IMR-90 (cell line): ENCODE measurements around the gene NDUFB5. TPM values are rescaled to one million over a fixed set of nuclear protein-coding genes. Genes with fewer than 3 reads are reported as not detected.

Source experiments
- ATAC-seq: fragments of 200-7000 bp; cut with Tn5 transposase; 2 replicates; pipeline ENCODE4 v1.9.1; 2020; ENCODE audit warnings: low read depth, mild to moderate bottlenecking, moderate library complexity
- BruUV-seq: library from RNA; stranded (reverse); fragments of 400-500 nt; replicated peaks from 2 replicates; lab custom pipeline; 2021; lab: Mats Ljungman, UMichigan
- CTCF ChIA-PET: fragments of 300-600 bp; formaldehyde crosslinking; extraction: SDS; loops from one replicate; lab custom pipeline; 2021; ENCODE audit warnings: antibody characterized with exemption; lab: Yijun Ruan, JAX
- POLR2A ChIA-PET: fragments of 300-600 bp; sonication (Branson Sonifier 250); formaldehyde crosslinking; loops from one replicate; lab custom pipeline; 2022; ENCODE audit warnings: antibody characterized with exemption; ENCODE audit not compliant: unreplicated experiment; lab: Charles Lee
- DNase-seq: peaks from one replicate; pipeline ENCODE4 v3.0.0; 2013
- H2AFZ ChIP-seq: replicated peaks from 2 replicates; pipeline ENCODE3; 2013; ENCODE audit warnings: low read length, mild to moderate bottlenecking; ENCODE audit not compliant: poor library complexity
- H2AK5ac ChIP-seq: 2 replicates; pipeline ENCODE4 v1.6.1; 2013; ENCODE audit warnings: low read depth, low read length, inconsistent platforms
- H2AK9ac ChIP-seq: replicated peaks from 2 replicates; pipeline ENCODE3; 2013; ENCODE audit warnings: mild to moderate bottlenecking, low read depth, low read length, moderate library complexity; ENCODE audit not compliant: poor library complexity
- H2BK120ac ChIP-seq: 2 replicates; pipeline ENCODE4 v1.6.1; 2013; ENCODE audit warnings: low read depth, low read length, inconsistent platforms
- H2BK15ac ChIP-seq: 3 replicates; pipeline ENCODE4 v1.6.1; 2013; ENCODE audit warnings: low read depth, low read length, inconsistent platforms
- H2BK20ac ChIP-seq: 2 replicates; pipeline ENCODE4 v1.6.1; 2013; ENCODE audit warnings: low read depth, mild to moderate bottlenecking, inconsistent platforms, low read length, moderate library complexity
- H2BK5ac ChIP-seq: 2 replicates; pipeline ENCODE4 v1.6.1; 2013; ENCODE audit warnings: mild to moderate bottlenecking, low read depth, low read length, inconsistent platforms; ENCODE audit not compliant: poor library complexity, severe bottlenecking
- H3K14ac ChIP-seq: replicated peaks from 2 replicates; pipeline ENCODE4 v1.6.1; 2013; ENCODE audit warnings: low read depth, low read length, inconsistent platforms
- H3K18ac ChIP-seq: 2 replicates; pipeline ENCODE4 v1.6.1; 2013; ENCODE audit warnings: low read depth, low read length, control low read depth
- H3K23ac ChIP-seq: 2 replicates; pipeline ENCODE4 v1.6.1; 2013; ENCODE audit warnings: low read depth, low read length, inconsistent platforms
- H3K27ac ChIP-seq: 2 replicates; pipeline ENCODE4 v1.5.1; 2013; ENCODE audit warnings: mild to moderate bottlenecking, control low read depth, low read length; ENCODE audit not compliant: insufficient read depth
- H3K27me3 ChIP-seq: 2 replicates; pipeline ENCODE4 v1.6.1; 2013; ENCODE audit warnings: low read length; ENCODE audit not compliant: control insufficient read depth, insufficient read depth
- H3K36me3 ChIP-seq: 2 replicates; pipeline ENCODE4 v1.6.1; 2013; ENCODE audit warnings: low read length, mixed read lengths; ENCODE audit not compliant: control insufficient read depth, insufficient read depth
- H3K4ac ChIP-seq: 2 replicates; pipeline ENCODE4 v1.6.1; 2013; ENCODE audit warnings: low read depth, low read length, inconsistent platforms
- H3K4me1 ChIP-seq: 2 replicates; pipeline ENCODE4 v1.6.1; 2013; ENCODE audit warnings: low read length, mixed read lengths; ENCODE audit not compliant: control insufficient read depth, insufficient read depth
- H3K4me2 ChIP-seq: 2 replicates; pipeline ENCODE4 v1.6.1; 2013; ENCODE audit warnings: low read depth, mild to moderate bottlenecking, control low read depth, low read length, moderate library complexity
- H3K4me3 ChIP-seq: 2 replicates; pipeline ENCODE4 v1.5.1; 2013; ENCODE audit warnings: low read depth, mild to moderate bottlenecking, control low read depth, low read length, moderate library complexity; ENCODE audit not compliant: insufficient read depth
- H3K56ac ChIP-seq: 2 replicates; pipeline ENCODE4 v1.6.1; 2013; ENCODE audit warnings: low read length, inconsistent platforms; ENCODE audit not compliant: insufficient read depth; ENCODE audit errors: extremely low read depth
- H3K79me1 ChIP-seq, 2 experiments: 2 replicates each; pipeline ENCODE4 v1.6.1; 2013; ENCODE audit warnings: low read length in 2 of 2, inconsistent platforms in 1 of 2, low read depth in 1 of 2
- H3K9ac ChIP-seq: 2 replicates; pipeline ENCODE4 v1.6.1; 2013; ENCODE audit warnings: low read depth, low read length, control low read depth
- H3K9me1 ChIP-seq: 2 replicates; pipeline ENCODE4 v1.6.1; 2013; ENCODE audit warnings: low read length, inconsistent platforms; ENCODE audit not compliant: insufficient read depth
- H3K9me3 ChIP-seq: 2 replicates; pipeline ENCODE4 v1.6.1; 2013; ENCODE audit warnings: low read length; ENCODE audit not compliant: control insufficient read depth, insufficient read depth
- H4K20me1 ChIP-seq: 2 replicates; pipeline ENCODE4 v1.6.1; 2013; ENCODE audit warnings: low read length, inconsistent platforms; ENCODE audit not compliant: insufficient read depth
- H4K5ac ChIP-seq: 2 replicates; pipeline ENCODE4 v1.6.1; 2013; ENCODE audit warnings: mild to moderate bottlenecking, low read depth, low read length, control low read depth
- H4K8ac ChIP-seq, 2 experiments: 2 replicates each; pipeline ENCODE4 v1.6.1; 2013; ENCODE audit warnings: low read depth in 2 of 2, low read length in 2 of 2, control low read depth in 1 of 2, inconsistent platforms in 1 of 2
- H4K91ac ChIP-seq: 2 replicates; pipeline ENCODE4 v1.6.1; 2013; ENCODE audit warnings: low read depth, low read length, inconsistent platforms; ENCODE audit not compliant: insufficient read depth
- BHLHE40 ChIP-seq: fragments of 150-350 bp; IDR thresholded peaks from 2 replicates; pipeline ENCODE4 v1.6.1; 2016; ENCODE audit warnings: mild to moderate bottlenecking, low read depth, low read length
- CEBPB ChIP-seq: IDR thresholded peaks from 2 replicates; pipeline ENCODE4 v1.6.1; 2012; ENCODE audit warnings: low read depth, low read length, improper control_type of control experiment
- CHD1 ChIP-seq: IDR thresholded peaks from 2 replicates; pipeline ENCODE4 v1.6.1; 2012; ENCODE audit warnings: low read depth, low read length, improper control_type of control experiment
- CTCF ChIP-seq: conservative IDR thresholded peaks from 2 replicates; pipeline ENCODE4 v1.5.1; 2012; ENCODE audit warnings: mild to moderate bottlenecking, low read depth, low read length, improper control_type of control experiment
- FOS ChIP-seq: fragments of 150-350 bp; IDR thresholded peaks from 2 replicates; pipeline ENCODE4 v1.6.1; 2016; ENCODE audit warnings: low read depth, low read length
- MAFK ChIP-seq: IDR thresholded peaks from 2 replicates; pipeline ENCODE4 v1.6.1; 2012; ENCODE audit warnings: low read depth, low read length, improper control_type of control experiment
- MAZ ChIP-seq: IDR thresholded peaks from 2 replicates; pipeline ENCODE4 v1.6.1; 2012; ENCODE audit warnings: low read depth, mild to moderate bottlenecking, low read length, improper control_type of control experiment, moderate library complexity, borderline replicate concordance
- MXI1 ChIP-seq: IDR thresholded peaks from 2 replicates; pipeline ENCODE4 v1.6.1; 2012; ENCODE audit warnings: low read depth, mild to moderate bottlenecking, low read length, moderate library complexity, borderline replicate concordance
- NFE2L2 ChIP-seq: fragments of 150-350 bp; IDR thresholded peaks from 2 replicates; pipeline ENCODE4 v1.6.1; 2016; ENCODE audit warnings: low read depth, mild to moderate bottlenecking, low read length
- RCOR1 ChIP-seq: IDR thresholded peaks from 2 replicates; pipeline ENCODE4 v1.6.1; 2012; ENCODE audit warnings: mild to moderate bottlenecking, low read length, improper control_type of control experiment; ENCODE audit not compliant: insufficient replicate concordance
- RFX5 ChIP-seq: IDR thresholded peaks from 2 replicates; pipeline ENCODE4 v1.8.0; 2012; ENCODE audit warnings: low read depth, mild to moderate bottlenecking, low read length, moderate library complexity
- WGBS, 2 experiments: methylation state at CpG; one replicate each; pipeline versions ENCODE4 v1.1.5 to v1.1.7; 2013; ENCODE audit warnings: missing lambda C conversion rate in 2 of 2; ENCODE audit not compliant: insufficient read length in 1 of 2; ENCODE audit errors: extremely low coverage in 2 of 2; 5-methylcytosine and 5-hydroxymethylcytosine counted together
- dilution Hi-C: fragments of 300-500 bp; cut with HindIII; formaldehyde crosslinking; loops from one replicate; pipeline ENCODE4 v1.14.3; 2018; ENCODE audit warnings: low sequenced_read_pairs; ENCODE audit not compliant: unreplicated experiment
- in situ Hi-C: fragments of 300-500 bp; cut with MboI; formaldehyde crosslinking; loops from 3 replicates; pipeline ENCODE4 v1.14.3; 2019; ENCODE audit warnings: low sequenced_read_pairs, inconsistent platforms, mixed read lengths
- intact Hi-C: fragments of 100-400 bp; cut with micrococcal nuclease; formaldehyde crosslinking; loops from 2 replicates; pipeline ENCODE4 v1.10.0; 2022
- polyA plus RNA-seq, 3 experiments: library from polyadenylated mRNA; depleted of rRNA; stranded (reverse); fragments of >200 nt; gene quantifications; 2 replicates each; pipeline ENCODE4 v1.2.3, GENCODE V29; 2012; ENCODE audit warnings: low replicate concordance in 1 of 3
- total RNA-seq: library from RNA; depleted of rRNA; stranded (reverse); fragments of >200 nt; gene quantifications from 2 replicates; pipeline ENCODE4 v1.2.3, GENCODE V29; 2012
- TF ChIP-seq, protein P1 (sequence below): fragments of 150-350 bp; IDR thresholded peaks from 2 replicates; pipeline ENCODE4 v1.6.1; 2016; ENCODE audit warnings: low read depth, mild to moderate bottlenecking, low read length, moderate library complexity, borderline replicate concordance
- TF ChIP-seq, protein P2 (sequence below): fragments of 150-350 bp; IDR thresholded peaks from 2 replicates; pipeline ENCODE4 v1.6.1; 2017; ENCODE audit warnings: mild to moderate bottlenecking, antibody characterized with exemption, low read length, low read depth

The NDUFB5 gene
- total and polyA plus RNA-seq, 2 of the 4 experiments (the other 2 are of a cell fraction), result 17.2 to 29.3 TPM

DNA sequence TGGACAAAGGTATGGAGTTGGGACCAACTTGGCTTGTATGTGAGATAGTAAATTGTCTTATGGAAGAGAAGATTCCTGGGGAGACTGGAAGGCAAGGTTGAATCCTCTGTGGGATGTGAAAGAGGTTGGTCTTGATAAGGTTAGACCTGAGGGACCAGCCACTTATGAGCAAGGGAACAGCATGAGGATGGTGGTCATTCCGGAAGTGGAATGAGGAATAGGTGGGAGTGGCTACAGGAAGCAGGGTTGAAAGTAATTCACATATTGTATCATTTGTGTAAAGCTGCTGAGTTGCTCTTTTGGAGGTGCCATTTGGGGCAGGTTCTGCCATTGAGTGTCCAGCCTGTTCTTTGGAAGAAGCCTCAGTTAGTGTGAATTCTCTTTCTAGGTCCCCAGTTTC lies 61.4 kb downstream of the NDUFB5 start:
- H3K79me1 ChIP-seq, result peaks cover 49 to 87% of the 10 kb centered on the region in 2 experiments
- peaks cover 9% of the 10 kb centered on the region; the same call in 1 of the 2 replicates for H3K4me1 ChIP-seq
- H3K27me3 ChIP-seq, result no peaks in the 10 kb centered on the region
- no peak overlapping the region for H3K23ac ChIP-seq
- H3K27ac ChIP-seq, result no peak overlapping the region
- DNase-seq, result no peak
- no peak overlapping the region for H3K9ac ChIP-seq
- no TSS peak for BruUV-seq
- 0 out of 2 replicates have a peak overlapping the region, but pooled peaks have one; percentile 29 for H3K14ac ChIP-seq
- dilution Hi-C loops (no loop called here), in situ Hi-C loops (no loop called here), intact Hi-C loops (no loop called here)
- H3K4me2 ChIP-seq, result peak overlapping the region; percentile 19; the same call in 1 of the 2 replicates
- H2AK9ac ChIP-seq, result no peak overlapping the region
- no peaks in the 10 kb centered on the region for H3K36me3 ChIP-seq
- no peak overlapping the region for H2BK15ac ChIP-seq
- H4K20me1 ChIP-seq, result peaks cover 14% of the 10 kb centered on the region
- H3K9me3 ChIP-seq, result no peaks in the 10 kb centered on the region
- no peak overlapping the region for H4K5ac ChIP-seq
- ChIA-PET CTCF (no interaction called here), POLR2A (no interaction called here)
- H2AFZ ChIP-seq, result no peak overlapping the region
- no peak overlapping the region for H3K18ac ChIP-seq
- no peak overlapping the region for H3K56ac ChIP-seq
- WGBS, 2 experiments, result no CpG with 5 or more reads among the region's 1 CpG
- H3K4me3 ChIP-seq, result no peak overlapping the region
- H3K4ac ChIP-seq, result no peak overlapping the region
- H2BK120ac ChIP-seq, result no peak overlapping the region
- TF ChIP-seq RCOR1 (no peak), CTCF (no peak), NFE2L2 (no peak), CEBPB (no peak), MAFK (no peak), FOS (no peak), CHD1 (no peak), RFX5 (no peak), BHLHE40 (no peak), MXI1 (no peak), MAZ (no peak)
- TF ChIP-seq, protein P1, sequence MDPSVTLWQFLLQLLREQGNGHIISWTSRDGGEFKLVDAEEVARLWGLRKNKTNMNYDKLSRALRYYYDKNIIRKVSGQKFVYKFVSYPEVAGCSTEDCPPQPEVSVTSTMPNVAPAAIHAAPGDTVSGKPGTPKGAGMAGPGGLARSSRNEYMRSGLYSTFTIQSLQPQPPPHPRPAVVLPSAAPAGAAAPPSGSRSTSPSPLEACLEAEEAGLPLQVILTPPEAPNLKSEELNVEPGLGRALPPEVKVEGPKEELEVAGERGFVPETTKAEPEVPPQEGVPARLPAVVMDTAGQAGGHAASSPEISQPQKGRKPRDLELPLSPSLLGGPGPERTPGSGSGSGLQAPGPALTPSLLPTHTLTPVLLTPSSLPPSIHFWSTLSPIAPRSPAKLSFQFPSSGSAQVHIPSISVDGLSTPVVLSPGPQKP, result no peak
- TF ChIP-seq, protein P2, sequence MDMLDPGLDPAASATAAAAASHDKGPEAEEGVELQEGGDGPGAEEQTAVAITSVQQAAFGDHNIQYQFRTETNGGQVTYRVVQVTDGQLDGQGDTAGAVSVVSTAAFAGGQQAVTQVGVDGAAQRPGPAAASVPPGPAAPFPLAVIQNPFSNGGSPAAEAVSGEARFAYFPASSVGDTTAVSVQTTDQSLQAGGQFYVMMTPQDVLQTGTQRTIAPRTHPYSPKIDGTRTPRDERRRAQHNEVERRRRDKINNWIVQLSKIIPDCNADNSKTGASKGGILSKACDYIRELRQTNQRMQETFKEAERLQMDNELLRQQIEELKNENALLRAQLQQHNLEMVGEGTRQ, result no peak
- no peak overlapping the region for H2BK20ac ChIP-seq
- no peak overlapping the region for H4K91ac ChIP-seq
- H2AK5ac ChIP-seq, result peak overlapping the region; percentile 47; the same call in 1 of the 2 replicates
- no peak overlapping the region for H2BK5ac ChIP-seq
- no peak overlapping the region for H4K8ac ChIP-seq
- peak; percentile 40 for ATAC-seq
- H3K9me1 ChIP-seq, result peaks cover 16% of the 10 kb centered on the region; the same call in 1 of the 2 replicates
